ENCODE data around the gene PANX2. TPM values are rescaled to one million over a fixed set of nuclear protein-coding genes. Genes with fewer than 3 reads are reported as not detected.

Gene PANX2
- total RNA-seq, 1 donor from 2014 or later: 0.58 TPM

GRCh38 chr22:50198624-50199017 lies 28.1 kb downstream of the PANX2 start:
- Histone ChIP-seq H3K4me1 (peaks cover 40% of the 10 kb centered on the region), H3K36me3 (peaks cover 48% of the 10 kb centered on the region), H3K9me3 (replicated peaks) (no peaks in the 10 kb centered on the region), H3K4me3 (no peak overlapping the region), H3K27ac (replicated peaks) (no peak overlapping the region), H3K27me3 (ENCODE audit: low read depth) (no peaks in the 10 kb centered on the region)
- TF ChIP-seq, protein P1, sequence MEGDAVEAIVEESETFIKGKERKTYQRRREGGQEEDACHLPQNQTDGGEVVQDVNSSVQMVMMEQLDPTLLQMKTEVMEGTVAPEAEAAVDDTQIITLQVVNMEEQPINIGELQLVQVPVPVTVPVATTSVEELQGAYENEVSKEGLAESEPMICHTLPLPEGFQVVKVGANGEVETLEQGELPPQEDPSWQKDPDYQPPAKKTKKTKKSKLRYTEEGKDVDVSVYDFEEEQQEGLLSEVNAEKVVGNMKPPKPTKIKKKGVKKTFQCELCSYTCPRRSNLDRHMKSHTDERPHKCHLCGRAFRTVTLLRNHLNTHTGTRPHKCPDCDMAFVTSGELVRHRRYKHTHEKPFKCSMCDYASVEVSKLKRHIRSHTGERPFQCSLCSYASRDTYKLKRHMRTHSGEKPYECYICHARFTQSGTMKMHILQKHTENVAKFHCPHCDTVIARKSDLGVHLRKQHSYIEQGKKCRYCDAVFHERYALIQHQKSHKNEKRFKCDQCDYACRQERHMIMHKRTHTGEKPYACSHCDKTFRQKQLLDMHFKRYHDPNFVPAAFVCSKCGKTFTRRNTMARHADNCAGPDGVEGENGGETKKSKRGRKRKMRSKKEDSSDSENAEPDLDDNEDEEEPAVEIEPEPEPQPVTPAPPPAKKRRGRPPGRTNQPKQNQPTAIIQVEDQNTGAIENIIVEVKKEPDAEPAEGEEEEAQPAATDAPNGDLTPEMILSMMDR (IDR thresholded peaks at IDR 0.05; ENCODE audit: borderline replicate concordance): no peak
- intact Hi-C loops (cut with micrococcal nuclease): no loop called here
- no peak for DNase-seq

DNA sequence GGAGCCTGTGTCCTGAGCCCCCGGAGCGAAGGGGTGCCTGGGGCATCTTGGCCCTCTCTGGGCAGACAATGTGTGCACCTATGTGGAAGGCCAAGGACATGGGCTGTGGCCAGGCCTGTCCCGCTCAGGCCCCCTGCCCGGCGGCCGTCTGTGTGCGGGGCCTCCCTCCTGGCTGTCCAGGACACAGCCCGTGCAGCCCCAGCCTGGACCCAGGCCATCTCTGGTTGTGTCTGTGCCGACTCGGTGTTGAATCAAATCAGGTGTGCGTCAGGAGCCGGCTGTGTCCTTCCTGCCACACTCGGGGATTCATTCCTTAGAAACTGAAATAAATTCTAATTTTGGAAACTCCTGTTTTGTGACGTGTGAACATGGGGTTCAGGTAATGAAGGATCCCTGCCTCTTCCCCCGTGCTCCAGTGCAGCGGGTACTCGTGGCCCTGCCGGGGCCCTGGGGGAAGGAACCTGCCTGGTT lies 28.8 kb downstream of the PANX2 start:
- H3K27ac ChIP-seq (replicated peaks): no peak overlapping the region
- TF ChIP-seq, protein P1 (IDR thresholded peaks at IDR 0.05; ENCODE audit: borderline replicate concordance): no peak
- H3K27me3 ChIP-seq (ENCODE audit: low read depth): no peaks in the 10 kb centered on the region
- peak overlapping the region; percentile 95 for H3K4me3 ChIP-seq
- H3K4me1 ChIP-seq: peaks cover 44% of the 10 kb centered on the region
- no peak for DNase-seq
- intact Hi-C loops (cut with micrococcal nuclease): no loop called here
- no peaks in the 10 kb centered on the region for H3K9me3 ChIP-seq (replicated peaks)
- H3K36me3 ChIP-seq: peaks cover 44% of the 10 kb centered on the region

GRCh38 chr22:50199829-50200460 lies 29.4 kb downstream of the PANX2 start:
- intact Hi-C loops (cut with micrococcal nuclease): loop anchor here (10.0 kb wide), 1 partner anchor 45 kb away; no protein-coding TSS in a partner anchor
- Histone ChIP-seq H3K36me3 (peaks cover 38% of the 10 kb centered on the region), H3K27me3 (ENCODE audit: low read depth) (no peaks in the 10 kb centered on the region), H3K27ac (replicated peaks) (peak overlapping the region; percentile 90), H3K9me3 (replicated peaks) (no peaks in the 10 kb centered on the region), H3K4me3 (peak overlapping the region; percentile 95), H3K4me1 (peaks cover 51% of the 10 kb centered on the region)
- TF ChIP-seq, protein P1 (IDR thresholded peaks at IDR 0.05; ENCODE audit: borderline replicate concordance): no peak
- DNase-seq: no peak

DNA sequence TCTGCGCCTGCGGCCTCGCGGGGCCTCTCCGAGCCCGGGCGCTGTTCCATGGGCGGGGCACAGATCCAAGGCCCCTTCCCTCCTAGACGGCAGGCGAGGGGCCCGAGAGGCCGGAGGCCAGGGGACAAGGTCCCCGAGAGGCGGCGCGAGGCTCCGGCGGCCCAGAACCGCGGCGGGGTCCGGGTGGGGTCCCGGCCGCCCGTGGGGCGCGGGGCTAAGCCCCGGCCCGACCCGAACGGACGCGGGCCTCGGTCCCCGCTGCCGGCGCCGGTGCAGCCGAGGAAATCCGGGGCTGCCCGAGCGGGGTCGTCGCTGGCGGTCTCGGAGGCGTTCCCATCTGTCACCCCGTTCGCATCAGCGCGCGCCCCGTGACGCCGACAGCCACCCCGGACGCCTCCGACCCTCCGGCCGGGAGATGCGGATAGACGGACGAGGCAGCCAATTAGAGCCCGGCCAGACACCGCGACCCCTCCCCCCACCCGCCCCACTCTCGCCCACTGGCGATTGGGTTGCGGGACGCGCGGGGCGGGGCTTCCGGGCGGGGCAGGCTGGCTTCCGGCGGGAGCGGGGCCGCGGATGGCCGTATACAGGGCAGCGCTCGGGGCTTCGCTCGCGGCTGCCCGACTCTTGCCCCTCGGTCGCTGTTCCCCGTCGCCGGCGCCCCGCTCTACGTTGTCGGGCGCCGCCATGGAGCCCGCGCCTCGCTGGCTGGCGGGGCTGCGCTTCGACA lies 30.1 kb downstream of the PANX2 start, which contains the start of gene SELENOO:
TSS of gene SELENOO (plus strand) at position 551 of the 730 bp plus-strand sequence. CDS start at position 577, 26 bp downstream.
- Histone ChIP-seq H3K4me1 (peaks cover 58% of the 10 kb centered on the region), H3K4me3 (peak within 1 kb of the TSS; percentile 95), H3K9me3 (replicated peaks) (no peaks in the 10 kb centered on the region), H3K27me3 (ENCODE audit: low read depth) (no peaks in the 10 kb centered on the region), H3K36me3 (peaks cover 34% of the 10 kb centered on the region), H3K27ac (replicated peaks) (peak within 1 kb of the TSS; percentile 90)
- TF ChIP-seq, protein P1 (IDR thresholded peaks at IDR 0.05; ENCODE audit: borderline replicate concordance): no peak
- DNase-seq: peak; percentile 94
- intact Hi-C loops (cut with micrococcal nuclease): loop anchor here (10.0 kb wide), 1 partner anchor 46 kb away; no protein-coding TSS in a partner anchor

DNA sequence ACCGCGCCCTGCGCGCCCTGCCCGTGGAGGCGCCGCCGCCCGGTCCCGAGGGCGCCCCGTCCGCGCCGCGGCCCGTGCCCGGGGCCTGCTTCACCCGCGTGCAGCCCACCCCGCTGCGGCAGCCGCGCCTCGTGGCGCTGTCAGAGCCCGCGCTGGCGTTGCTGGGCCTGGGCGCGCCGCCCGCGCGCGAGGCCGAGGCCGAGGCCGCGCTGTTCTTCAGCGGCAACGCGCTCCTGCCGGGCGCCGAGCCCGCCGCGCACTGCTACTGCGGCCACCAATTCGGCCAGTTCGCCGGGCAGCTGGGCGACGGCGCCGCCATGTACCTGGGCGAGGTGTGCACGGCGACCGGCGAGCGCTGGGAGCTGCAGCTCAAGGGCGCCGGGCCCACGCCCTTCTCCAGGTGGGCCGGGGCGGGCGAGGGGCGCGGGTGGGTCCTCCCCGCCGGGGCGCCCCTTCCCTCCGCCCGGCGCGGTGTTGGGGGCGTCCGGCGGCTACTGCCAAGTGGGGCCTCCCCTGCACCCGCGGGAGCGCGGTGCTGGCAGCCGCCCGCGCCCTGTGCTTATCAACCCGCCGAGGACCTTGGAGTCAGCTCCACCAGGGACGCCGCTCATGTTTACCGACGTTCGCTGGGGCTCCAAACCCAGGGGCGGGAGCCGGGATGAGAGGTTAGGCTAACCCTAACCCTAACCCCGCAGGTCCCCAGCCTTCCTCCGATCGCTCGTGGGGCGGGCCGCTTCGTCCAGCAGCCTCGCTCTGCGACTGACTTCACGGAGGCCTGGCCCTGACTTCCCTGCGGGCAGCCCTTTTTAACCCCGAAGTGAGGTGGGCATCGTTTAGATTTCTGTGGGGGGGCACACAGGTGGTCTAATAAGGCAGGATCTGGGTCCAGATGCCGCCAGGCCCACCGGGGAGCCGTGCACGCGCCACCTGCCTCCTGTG lies 30.9 kb downstream of the PANX2 start:
- Histone ChIP-seq H3K36me3 (peaks cover 35% of the 10 kb centered on the region), H3K9me3 (replicated peaks) (no peaks in the 10 kb centered on the region), H3K4me1 (peaks cover 66% of the 10 kb centered on the region), H3K27me3 (ENCODE audit: low read depth) (no peaks in the 10 kb centered on the region), H3K4me3 (peak overlapping the region; percentile 95), H3K27ac (replicated peaks) (peak overlapping the region; percentile 90)
- intact Hi-C loops (cut with micrococcal nuclease): loop anchor here (10.0 kb wide), 1 partner anchor 47 kb away; no protein-coding TSS in a partner anchor
- TF ChIP-seq, protein P1 (IDR thresholded peaks at IDR 0.05; ENCODE audit: borderline replicate concordance): no peak
- DNase-seq: no peak

All from left ventricle myocardium inferior (tissue), 1 donor.